Epithelial cell of alveolus of lung (primary cell): ENCODE measurements around the gene ATG16L2. TPM values are rescaled to one million over a fixed set of nuclear protein-coding genes. Genes with fewer than 3 reads are reported as not detected.

Source experiments
- total RNA-seq: library from RNA; depleted of rRNA; stranded (reverse); fragments of >200 nt; gene quantifications from 2 replicates; pipeline ENCODE4 v1.2.1, GENCODE V29; 2015

Gene ATG16L2
- 3.4 and 3.9 TPM in 2 replicates for total RNA-seq

GRCh38 chr11:72814286-72815109 is at the start of gene ATG16L2:
Gene ATG16L2, plus strand, starts transcription at chr11:72814411. Its CDS starts 35 bp downstream, at chr11:72814446.

GRCh38 chr11:72793425-72794367 is 20.5 kb upstream of the ATG16L2 start, which contains the start of gene STARD10:
Gene STARD10, minus strand, starts transcription at chr11:72794047. Its CDS starts 12,866 bp downstream, at chr11:72781181.

Other genes starting within 250 kb of the ATG16L2 start
- gene PDE2A, start 140.0 kb upstream of the ATG16L2 start, total RNA-seq = 0.24 and 3.4 TPM in 2 replicates
- gene ARAP1, start 62.0 kb upstream of the ATG16L2 start, total RNA-seq = 60.6 and 68.7 TPM in 2 replicates
- gene STARD10, start 20.4 kb upstream of the ATG16L2 start, total RNA-seq = 32.8 and 38.3 TPM in 2 replicates